GM13976 (cell line): ENCODE data around the gene LUC7L2.
"Not testable (repeated sequence)": the region's sequence is repeated elsewhere in the genome, so short reads cannot be mapped to it uniquely, and the experiment has no call there.

Experiments
- DNase-seq: peaks from one replicate; pipeline ENCODE4 v3.0.0; 2012; ENCODE audit warnings: low spot score
- in situ Hi-C: fragments of 300-500 bp; cut with MboI; formaldehyde crosslinking; loops from one replicate; pipeline ENCODE4 v1.12.0; 2022; ENCODE audit warnings: low sequenced_read_pairs, mixed read lengths, inconsistent platforms; ENCODE audit not compliant: unreplicated experiment
- TF ChIP-seq, protein P1 (sequence below): IDR thresholded peaks from 2 replicates; pipeline ENCODE4 v1.5.1; 2012; ENCODE audit warnings: borderline replicate concordance, mild to moderate bottlenecking; ENCODE audit not compliant: insufficient read depth; ENCODE audit errors: extremely low read depth, missing control alignments, control extremely low read depth

The LUC7L2 gene

DNA sequence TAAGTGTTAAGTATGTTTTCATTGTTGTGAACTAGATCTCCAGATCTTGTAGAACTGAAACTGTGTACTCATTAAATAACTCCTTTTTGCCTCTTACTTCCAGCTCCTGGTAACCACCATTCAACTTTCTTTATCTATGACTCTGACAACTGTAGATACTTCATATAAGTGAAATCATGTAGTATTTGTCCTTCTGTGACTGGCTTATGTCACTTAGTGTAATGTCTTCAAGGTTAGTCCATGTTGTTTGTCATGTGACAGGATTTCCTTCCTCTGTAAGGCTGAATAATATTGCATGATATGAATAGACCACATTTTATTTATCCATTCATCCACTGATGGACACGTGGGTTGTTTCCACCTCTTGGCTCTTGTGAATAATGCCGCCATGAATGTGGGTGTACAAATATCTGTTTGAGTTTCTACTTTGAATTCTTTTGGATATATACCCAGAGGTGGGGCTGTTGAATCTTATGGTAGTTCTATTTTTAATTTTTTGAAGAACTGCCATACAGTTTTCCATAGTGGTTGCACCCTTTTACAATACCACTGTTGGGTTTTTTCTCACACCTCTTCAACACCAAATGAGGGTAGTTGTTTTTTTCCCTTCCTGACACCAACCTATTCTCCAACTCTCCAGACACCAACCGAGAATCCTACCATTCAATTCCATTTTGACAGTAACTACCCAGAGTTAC lies 29.2 kb upstream of the LUC7L2 start:
- in situ Hi-C loops: no loop called here
- TF ChIP-seq, protein P1, sequence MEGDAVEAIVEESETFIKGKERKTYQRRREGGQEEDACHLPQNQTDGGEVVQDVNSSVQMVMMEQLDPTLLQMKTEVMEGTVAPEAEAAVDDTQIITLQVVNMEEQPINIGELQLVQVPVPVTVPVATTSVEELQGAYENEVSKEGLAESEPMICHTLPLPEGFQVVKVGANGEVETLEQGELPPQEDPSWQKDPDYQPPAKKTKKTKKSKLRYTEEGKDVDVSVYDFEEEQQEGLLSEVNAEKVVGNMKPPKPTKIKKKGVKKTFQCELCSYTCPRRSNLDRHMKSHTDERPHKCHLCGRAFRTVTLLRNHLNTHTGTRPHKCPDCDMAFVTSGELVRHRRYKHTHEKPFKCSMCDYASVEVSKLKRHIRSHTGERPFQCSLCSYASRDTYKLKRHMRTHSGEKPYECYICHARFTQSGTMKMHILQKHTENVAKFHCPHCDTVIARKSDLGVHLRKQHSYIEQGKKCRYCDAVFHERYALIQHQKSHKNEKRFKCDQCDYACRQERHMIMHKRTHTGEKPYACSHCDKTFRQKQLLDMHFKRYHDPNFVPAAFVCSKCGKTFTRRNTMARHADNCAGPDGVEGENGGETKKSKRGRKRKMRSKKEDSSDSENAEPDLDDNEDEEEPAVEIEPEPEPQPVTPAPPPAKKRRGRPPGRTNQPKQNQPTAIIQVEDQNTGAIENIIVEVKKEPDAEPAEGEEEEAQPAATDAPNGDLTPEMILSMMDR: no peak
- DNase-seq: no peak

DNA sequence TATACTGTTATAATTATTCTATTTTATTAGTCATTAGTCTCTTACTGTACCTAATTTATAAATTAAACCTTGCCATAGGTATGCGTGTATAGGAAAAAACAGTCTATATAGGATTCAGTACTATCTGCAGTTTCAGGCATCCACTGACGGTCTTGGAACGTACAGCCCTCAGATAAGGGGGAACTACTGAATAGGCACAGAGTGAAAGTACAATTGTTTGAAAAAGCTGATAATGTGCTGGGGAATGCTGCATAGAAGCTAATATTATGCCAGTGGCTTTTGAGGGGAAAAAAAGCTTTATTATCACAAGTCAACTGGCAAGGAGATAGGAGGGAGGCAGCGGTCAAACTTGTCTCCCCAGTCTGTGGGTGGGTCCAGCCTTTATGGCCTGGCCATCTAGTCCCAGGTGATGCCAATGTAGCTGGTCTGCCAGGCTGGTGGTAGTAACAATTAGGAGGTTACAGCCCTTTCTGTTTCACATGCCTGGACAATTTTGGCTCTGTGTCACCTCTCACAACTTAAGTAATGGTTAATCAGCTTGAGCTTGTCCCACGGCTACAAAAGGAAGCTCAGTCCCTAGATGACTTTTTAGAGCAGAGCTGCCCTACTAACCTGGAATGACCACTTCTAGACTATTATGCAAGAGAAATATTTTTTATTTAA lies 26.9 kb upstream of the LUC7L2 start:
- DNase-seq: no peak
- TF ChIP-seq, protein P1: no peak
- in situ Hi-C loops: no loop called here

DNA sequence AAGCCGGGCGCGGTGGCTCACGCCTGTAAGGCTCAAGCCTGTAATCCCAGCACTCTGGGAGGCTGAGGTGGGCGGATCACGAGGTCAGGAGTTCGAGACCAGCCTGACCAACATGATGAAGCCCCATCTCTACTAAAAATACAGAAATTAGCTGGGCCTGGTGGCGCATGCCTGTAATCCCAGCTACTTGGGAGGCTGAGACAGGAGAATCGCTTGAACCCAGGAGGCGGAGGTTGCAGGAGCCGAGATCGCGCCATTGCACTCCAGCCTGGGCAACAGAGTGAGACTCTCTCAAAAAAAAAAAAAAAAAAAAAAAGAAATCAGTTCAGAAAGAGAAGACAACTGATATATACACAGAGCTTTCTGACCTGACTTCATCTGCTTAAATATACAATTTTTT lies 26.3 kb upstream of the LUC7L2 start:
- in situ Hi-C loops, DNase-seq: not testable (repeated sequence)

DNA sequence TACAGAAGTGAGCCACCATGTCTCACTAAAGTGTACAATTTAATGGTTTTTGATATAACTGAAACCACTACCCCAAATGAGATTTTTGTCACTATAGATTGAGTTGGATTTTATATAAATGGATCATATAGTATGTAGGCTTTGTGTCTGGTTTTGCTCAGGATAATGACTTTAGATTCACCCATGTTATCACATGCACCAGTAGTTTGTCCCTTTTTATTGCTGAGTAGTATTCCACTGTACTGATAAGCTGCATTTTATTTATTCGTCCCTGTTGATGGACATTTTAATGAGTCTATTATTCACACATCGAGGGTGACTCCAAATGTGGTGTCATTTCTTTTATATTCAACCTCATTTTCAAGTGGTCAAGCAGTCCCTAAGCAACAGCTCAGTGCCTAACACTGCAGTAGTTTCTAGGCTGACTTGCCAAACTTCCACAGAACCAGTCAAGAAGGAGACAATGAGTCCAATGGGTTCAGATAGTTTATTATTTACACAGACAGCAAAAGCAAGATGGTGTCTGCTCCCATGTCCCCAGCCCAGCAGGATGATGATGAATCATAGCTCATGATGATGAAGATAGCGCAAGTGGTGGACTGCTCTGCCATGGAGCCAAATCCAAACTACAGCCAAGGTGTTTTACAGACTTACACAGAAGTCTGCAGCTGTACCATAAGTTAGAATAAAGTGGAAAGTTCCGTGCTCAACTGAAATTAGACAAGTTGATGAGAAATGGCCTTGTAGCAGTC lies 25.1 kb upstream of the LUC7L2 start:
- TF ChIP-seq, protein P1: no peak
- no peak for DNase-seq
- in situ Hi-C loops: no loop called here

GRCh38 chr7:139339025-139339424 lies 20.7 kb upstream of the LUC7L2 start:
- TF ChIP-seq, protein P1: no peak
- no peak for DNase-seq
- in situ Hi-C loops: no loop called here

GRCh38 chr7:139339698-139340036 lies 20.0 kb upstream of the LUC7L2 start:
- DNase-seq: no peak
- in situ Hi-C loops: no loop called here
- TF ChIP-seq, protein P1: no peak

DNA sequence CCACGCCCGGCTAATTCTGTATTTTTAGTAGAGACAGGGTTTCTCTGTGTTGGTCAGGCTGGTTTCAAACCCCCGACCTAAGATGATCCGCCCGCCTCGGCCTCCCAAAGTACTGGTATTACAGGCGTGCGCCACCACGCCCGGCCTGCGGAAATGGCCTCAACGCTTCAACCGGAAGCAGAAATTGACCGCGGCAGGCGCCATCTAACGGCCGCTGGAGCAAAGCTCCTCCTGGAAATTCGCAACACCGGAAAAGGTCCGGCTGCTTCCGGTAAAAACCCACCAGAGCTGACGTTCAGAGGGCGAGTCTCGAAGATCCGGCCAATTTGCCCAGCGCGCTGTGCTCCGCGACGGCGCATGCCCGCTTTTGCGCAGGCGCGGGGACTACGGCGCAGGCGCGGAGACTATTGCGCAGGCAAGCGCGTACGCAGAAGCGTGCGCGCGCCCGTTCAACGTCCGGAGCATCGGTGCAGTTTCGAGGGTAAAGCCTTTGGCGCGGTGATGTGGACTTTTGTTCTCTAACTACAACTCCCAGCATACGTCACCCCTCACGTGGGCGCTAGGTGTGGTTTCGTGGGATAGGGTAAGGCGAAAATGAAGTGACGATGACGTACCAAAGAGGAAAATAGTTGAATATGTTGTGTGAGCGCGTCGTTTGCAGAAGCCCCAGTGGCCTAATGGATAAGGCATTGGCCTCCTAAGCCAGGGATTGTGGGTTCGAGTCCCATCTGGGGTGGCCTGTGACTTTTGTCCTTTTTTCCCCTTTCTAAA lies 19.5 kb upstream of the LUC7L2 start:
- in situ Hi-C loops: no loop called here
- peak; percentile 93 for DNase-seq
- TF ChIP-seq, protein P1: peak; percentile 73
